AG04450 (cell line): ENCODE measurements around the gene LMF1. TPM values are rescaled to one million over a fixed set of nuclear protein-coding genes. Genes with fewer than 3 reads are reported as not detected.

Experiments used
- CTCF ChIA-PET: fragments of 300-600, 350-600 bp; formaldehyde crosslinking; extraction: SDS; loops from one replicate; lab custom pipeline; 2022; ENCODE audit warnings: antibody characterized with exemption, inconsistent platforms; lab: Charles Lee
- POLR2A ChIA-PET: fragments of 350-600 bp; formaldehyde crosslinking; extraction: SDS; loops from one replicate; lab custom pipeline; 2021; ENCODE audit warnings: antibody characterized with exemption, inconsistent platforms; lab: Yijun Ruan, JAX
- DNase-seq: peaks from one replicate; pipeline ENCODE4 v3.0.0-alpha.2; 2011; ENCODE audit warnings: low read depth, low spot score
- H3K27ac ChIP-seq: one replicate; pipeline ENCODE4 v1.5.1; 2012; ENCODE audit warnings: low read depth, low read length, control low read depth
- H3K27me3 ChIP-seq: one replicate; pipeline ENCODE4 v1.6.0; 2012; ENCODE audit warnings: low read length; ENCODE audit not compliant: control insufficient read depth, insufficient read depth
- H3K4me3 ChIP-seq: 2 replicates; pipeline ENCODE4 v1.5.1; 2011; ENCODE audit warnings: mild to moderate bottlenecking, low read depth, low read length, control low read depth
- H3K9me3 ChIP-seq: 2 replicates; pipeline ENCODE4 v1.5.1; 2012; ENCODE audit warnings: low read length; ENCODE audit not compliant: control insufficient read depth, insufficient read depth
- polyA plus RNA-seq: library from polyadenylated mRNA; depleted of rRNA; stranded (reverse); fragments of >200 nt; gene quantifications from 2 replicates; pipeline ENCODE4 v1.2.3, GENCODE V29; 2011
- TF ChIP-seq, protein P1 (sequence below): IDR thresholded peaks from 2 replicates; pipeline ENCODE4 v1.5.1; 2011; ENCODE audit warnings: low read depth, low read length, control low read depth, inconsistent platforms

Gene LMF1
- polyA plus RNA-seq, 1 experiment: 11.8 TPM

DNA sequence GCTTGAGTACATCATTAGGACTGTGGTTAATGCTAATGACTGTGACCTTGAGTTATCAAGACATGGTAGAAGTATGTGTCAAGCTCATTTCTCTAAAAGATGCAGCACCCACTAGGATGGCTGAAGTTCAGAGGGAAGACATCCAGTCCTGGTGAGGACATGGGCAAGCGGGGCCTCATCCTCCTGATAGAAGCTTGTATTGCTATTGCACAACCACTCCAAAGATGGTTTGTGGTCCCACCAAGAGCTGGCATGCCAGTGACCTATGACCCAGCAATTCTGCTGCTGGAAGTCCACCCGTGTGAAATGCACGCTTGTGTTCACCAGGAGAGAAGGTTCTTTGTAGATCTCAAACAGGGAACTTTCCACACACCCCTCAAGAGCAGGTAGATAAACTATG lies 25.0 kb upstream of the LMF1 start:
- no peak overlapping the region for H3K4me3 ChIP-seq
- no peak for DNase-seq
- peaks cover 36% of the 10 kb centered on the region for H3K9me3 ChIP-seq
- ChIA-PET POLR2A (no interaction called here), CTCF (no interaction called here)
- TF ChIP-seq, protein P1, sequence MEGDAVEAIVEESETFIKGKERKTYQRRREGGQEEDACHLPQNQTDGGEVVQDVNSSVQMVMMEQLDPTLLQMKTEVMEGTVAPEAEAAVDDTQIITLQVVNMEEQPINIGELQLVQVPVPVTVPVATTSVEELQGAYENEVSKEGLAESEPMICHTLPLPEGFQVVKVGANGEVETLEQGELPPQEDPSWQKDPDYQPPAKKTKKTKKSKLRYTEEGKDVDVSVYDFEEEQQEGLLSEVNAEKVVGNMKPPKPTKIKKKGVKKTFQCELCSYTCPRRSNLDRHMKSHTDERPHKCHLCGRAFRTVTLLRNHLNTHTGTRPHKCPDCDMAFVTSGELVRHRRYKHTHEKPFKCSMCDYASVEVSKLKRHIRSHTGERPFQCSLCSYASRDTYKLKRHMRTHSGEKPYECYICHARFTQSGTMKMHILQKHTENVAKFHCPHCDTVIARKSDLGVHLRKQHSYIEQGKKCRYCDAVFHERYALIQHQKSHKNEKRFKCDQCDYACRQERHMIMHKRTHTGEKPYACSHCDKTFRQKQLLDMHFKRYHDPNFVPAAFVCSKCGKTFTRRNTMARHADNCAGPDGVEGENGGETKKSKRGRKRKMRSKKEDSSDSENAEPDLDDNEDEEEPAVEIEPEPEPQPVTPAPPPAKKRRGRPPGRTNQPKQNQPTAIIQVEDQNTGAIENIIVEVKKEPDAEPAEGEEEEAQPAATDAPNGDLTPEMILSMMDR: no peak
- H3K27me3 ChIP-seq: peaks cover 12% of the 10 kb centered on the region
- H3K27ac ChIP-seq: no peak overlapping the region

DNA sequence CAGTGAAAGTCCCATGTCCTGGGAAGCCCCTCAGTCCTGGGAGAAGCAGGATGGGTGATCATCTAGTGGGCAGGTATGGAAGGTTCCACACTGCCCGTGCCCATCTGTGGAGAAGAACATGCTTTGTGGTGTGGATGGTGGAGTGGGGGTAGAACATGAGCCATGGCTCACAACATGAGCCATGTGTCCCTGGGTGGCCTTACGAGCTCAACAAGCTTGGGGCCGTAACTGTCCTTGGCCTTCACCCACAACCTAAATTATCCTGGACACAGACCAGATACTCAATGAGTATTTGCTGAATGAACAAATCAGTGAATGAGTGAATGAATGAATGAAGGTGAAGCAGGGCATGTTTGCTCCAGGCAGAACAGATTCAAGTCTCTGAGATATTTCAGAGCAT lies 24.3 kb upstream of the LMF1 start:
- Histone ChIP-seq H3K4me3 (no peak overlapping the region), H3K27ac (no peak overlapping the region), H3K9me3 (peaks cover 35% of the 10 kb centered on the region), H3K27me3 (peaks cover 12% of the 10 kb centered on the region)
- ChIA-PET POLR2A (no interaction called here), CTCF (no interaction called here)
- TF ChIP-seq, protein P1: no peak
- no peak for DNase-seq

DNA sequence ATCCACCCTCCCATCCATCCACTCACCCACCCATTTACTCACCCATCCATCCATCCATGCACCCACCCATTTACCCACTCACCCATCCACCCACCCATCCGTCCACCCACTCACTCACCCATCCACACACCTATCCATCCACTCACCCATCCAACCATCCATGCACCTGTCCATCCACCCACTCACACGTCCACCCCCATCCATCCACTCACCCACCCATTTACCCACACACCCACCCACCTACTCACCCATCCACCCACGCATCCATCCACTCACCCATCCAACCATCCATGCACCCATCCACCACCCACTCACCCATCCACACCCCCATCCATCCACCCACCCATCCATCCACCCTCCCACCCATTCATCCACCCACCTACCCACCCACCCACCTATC lies 22.9 kb upstream of the LMF1 start:
- H3K27ac ChIP-seq: no peak overlapping the region
- TF ChIP-seq, protein P1: no peak
- POLR2A ChIA-PET: no interaction called here

GRCh38 chr16:991773-992172 lies 21.0 kb upstream of the LMF1 start:
- POLR2A ChIA-PET: no interaction called here
- no peak overlapping the region for H3K27ac ChIP-seq
- H3K4me3 ChIP-seq: no peak overlapping the region
- H3K27me3 ChIP-seq: peaks cover 23% of the 10 kb centered on the region
- peaks cover 26% of the 10 kb centered on the region for H3K9me3 ChIP-seq
- CTCF ChIA-PET: no interaction called here
- TF ChIP-seq, protein P1: no peak
- no peak for DNase-seq

More for the DNA sequence above, 22.9 kb upstream of the LMF1 start:
- Histone ChIP-seq H3K9me3 (peaks cover 35% of the 10 kb centered on the region), H3K4me3 (no peak overlapping the region), H3K27me3 (peaks cover 16% of the 10 kb centered on the region)
- no peak for DNase-seq
- CTCF ChIA-PET: no interaction called here

DNA sequence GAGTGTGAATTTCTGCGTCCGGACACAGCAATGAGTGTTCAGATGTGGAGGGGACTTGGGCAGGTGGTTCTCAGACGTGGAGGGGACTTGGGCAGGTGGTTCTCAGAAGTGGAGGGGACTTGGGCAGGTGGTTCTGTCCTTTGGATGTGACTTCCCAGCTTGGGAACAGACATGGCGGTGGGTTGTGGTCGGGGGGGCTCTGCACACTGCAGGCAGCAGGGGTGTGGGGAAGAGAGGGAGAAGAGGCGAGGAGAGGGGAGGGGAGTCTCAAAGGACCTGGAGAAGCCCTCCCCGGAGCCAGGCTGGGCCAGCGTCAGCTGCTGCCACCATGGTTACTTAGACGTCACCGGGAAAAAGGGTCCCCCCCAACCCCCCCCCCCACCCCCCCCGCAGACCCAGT lies 20.6 kb upstream of the LMF1 start:
- Histone ChIP-seq H3K9me3 (peaks cover 22% of the 10 kb centered on the region), H3K27me3 (peaks cover 21% of the 10 kb centered on the region), H3K27ac (no peak overlapping the region), H3K4me3 (no peak overlapping the region)
- CTCF ChIA-PET: no interaction called here
- POLR2A ChIA-PET: no interaction called here
- TF ChIP-seq, protein P1: no peak
- DNase-seq: no peak
